HG03064 (cell line): ENCODE results near the gene ATXN7.
A peak's percentile ranks its signal among the peaks of the same experiment; 100 is the strongest.

Experiments used
- ATAC-seq: cut with Tn5 transposase; IDR thresholded peaks from one replicate; pipeline ENCODE4 v1.9.1; 2021; ENCODE audit warnings: low read depth; ENCODE audit not compliant: unreplicated experiment

Gene ATXN7

DNA sequence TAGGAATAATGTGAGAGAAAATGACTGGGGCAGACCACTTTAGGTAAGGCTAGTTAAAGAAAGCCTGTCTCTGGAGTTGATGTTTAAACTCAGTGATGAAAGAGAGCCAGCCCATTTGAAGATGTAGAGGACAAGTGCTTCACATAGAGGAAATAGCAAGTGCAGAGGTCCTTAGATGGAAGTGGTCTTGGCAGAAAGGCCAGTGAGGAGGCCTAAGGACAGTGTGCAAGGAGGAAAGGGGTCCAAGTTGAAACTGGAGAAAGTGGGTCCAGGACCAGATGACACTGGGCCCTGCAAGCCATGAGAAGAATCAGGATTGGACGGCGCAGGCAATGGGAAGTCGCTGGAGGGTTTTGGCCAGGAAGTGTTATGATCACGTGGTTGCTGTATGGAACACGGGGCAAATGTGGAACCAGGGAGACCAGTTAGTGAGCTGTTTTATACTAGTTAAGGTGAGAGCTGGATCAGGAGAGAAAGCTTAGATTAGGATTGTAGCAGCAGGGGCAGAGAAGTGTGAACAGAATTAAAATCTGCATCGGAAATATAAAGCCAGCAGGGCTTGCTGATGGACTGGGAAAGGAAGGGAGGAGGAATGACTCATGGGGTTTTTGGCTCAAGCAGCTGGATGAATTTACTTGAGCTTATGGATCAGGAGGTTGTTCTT lies 96.5 kb downstream of the ATXN7 start:
- ATAC-seq = no peak

DNA sequence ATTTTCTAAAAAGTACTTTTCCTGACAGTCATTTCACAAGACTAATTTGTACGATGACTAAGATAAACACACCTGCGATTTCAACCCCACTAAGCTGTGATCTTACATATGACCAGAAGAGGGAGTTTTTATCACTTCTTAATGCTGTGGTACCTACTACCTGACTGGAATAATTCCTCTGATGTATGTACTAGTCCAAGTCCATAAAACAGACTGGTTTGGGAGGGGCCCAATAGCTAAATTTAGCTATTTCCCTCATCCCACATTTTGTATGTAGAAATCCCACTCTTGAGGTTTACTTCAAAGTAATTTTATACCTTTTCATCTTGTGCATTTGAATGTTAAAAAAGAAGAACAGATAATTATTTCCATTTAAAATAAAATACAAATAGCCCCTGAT lies 98.2 kb downstream of the ATXN7 start:
- ATAC-seq = no peak

DNA sequence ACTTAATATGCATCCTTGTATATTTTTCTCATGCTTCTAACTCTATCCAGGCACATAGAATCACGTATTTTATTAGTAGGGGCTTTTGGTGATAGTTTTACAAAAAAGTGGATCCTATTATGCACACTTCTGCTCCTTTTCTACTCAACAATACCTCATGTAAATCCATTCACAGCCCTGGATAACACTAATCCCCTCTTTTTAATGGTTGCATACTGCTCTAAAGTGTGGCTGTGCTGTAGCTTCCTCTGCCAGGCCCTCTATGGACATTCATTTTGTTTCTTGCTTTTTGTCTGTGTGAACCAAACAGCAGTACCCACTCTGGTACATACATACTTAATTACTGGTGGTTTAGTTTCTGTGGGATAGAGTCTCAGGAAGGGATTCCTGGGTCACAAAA lies 99.8 kb downstream of the ATXN7 start:
- no peak for ATAC-seq

DNA sequence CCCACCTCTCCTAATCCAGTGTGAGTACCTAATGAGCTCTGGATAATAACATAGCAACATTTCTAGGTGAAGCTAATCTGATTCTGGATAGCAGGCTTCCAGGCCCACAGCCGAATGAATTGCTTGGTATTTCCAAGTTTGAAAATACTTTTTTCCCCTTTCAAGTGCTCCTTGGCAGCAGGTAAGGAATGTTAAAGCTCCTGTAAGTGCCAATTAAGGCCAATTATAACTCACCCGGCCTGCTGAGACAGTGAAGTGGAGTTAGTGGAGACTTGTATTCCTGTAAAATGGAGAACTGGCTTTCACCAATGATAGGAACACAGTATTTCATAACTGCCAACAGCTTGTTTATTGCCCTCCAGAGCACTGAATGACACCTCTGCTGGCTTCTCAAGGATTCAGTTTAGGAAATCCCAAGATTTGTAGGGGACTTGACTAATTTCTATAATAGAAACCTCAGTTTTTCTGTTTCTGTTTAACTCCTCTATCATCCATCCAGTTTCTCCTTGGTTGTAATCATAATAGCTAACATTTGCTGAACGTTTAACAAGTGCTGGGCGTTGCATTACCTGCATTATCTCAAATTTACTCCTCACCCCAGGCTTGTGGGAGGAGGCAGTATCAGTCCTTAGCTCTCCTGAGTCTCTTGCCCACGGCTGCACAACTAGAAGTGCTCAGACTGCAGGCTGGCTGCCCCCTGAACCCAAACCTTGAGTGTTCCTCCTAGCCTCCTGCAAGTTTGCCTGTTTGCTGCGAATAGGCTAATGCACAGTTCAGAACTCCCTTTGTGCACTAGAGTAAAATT lies 101.2 kb downstream of the ATXN7 start:
- no peak for ATAC-seq

DNA sequence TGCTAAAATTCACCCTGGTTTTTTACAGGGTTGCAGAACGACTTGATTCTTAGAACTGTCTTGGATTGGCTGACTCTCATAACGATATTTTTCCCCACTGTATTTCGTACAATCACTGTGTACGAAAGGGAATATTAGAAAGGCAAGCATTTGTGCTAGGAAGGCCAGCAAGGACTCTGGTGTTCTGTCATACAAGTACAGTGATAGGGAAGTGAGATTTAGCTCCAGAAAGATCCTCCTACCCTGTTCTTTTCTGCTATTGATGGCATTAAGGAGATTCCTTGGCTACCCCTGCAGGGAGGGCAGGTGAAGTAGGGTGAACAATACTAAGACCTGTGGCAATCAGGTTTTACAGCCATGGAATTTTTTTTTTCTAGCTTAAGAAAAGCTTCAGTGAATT lies 102.3 kb downstream of the ATXN7 start:
- no peak for ATAC-seq

DNA sequence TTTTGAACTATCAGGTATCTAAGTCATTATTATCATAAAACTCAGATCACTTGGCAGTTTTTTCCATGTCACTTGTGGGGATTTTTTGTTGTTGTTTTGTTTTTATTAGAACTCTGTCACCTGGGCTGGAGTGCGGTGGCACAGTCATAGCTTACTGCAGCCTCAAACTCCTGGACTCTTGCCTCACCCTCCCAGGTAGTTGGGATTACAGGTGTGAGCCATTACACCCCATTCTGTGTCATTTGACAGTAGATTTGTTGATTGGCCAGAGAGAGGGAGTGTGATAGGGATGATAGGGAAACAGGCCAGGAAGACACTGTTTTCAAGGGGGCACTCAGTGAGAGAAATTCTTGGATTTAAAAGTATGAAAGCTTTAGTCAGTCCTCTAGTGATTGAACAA lies 103.2 kb downstream of the ATXN7 start:
- no peak for ATAC-seq

DNA sequence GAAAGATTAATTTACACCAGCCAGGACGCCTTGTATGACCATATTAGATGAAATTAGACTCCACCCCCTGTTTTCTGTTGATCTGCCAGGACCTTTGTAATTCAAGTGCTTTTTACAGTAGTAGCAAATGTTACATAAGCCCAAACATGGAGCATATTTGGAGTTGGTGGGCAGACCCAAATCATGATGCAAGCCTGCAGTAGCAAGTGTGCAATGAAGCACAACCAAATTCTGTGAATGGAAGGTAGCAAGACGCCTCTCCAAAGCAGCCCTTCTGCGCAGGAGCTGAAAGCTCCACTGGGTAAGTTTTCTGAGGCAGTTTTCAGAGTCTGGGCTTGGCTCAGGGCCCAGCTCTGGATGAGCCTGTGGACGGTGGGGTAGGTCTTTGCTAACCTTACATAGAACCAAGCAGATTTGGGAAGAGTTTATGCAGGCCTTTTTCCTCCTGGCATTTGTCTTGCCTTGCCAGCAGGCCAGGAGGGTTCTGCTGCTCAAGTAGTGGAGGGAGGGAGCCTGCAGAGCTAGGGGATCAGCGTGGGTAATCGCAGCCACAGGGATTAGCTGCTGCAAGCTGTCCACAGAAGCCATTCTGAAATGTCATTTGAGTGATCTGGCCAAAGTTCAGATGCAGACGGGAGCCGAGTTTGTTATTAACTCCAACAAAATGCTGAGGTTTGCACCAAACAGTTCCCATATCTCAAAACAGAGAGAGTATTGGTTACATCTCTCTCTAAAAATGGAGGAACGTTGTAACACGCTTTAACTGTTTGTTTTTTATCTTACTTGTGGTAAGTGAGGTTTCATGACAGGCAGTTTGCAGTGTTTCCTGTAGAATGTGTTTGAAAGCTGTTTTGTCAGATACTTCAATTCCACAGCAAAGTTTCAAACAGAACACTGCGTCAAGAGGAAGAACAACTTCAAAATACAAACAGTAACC lies 104.3 kb downstream of the ATXN7 start:
- peak; percentile 66 for ATAC-seq

DNA sequence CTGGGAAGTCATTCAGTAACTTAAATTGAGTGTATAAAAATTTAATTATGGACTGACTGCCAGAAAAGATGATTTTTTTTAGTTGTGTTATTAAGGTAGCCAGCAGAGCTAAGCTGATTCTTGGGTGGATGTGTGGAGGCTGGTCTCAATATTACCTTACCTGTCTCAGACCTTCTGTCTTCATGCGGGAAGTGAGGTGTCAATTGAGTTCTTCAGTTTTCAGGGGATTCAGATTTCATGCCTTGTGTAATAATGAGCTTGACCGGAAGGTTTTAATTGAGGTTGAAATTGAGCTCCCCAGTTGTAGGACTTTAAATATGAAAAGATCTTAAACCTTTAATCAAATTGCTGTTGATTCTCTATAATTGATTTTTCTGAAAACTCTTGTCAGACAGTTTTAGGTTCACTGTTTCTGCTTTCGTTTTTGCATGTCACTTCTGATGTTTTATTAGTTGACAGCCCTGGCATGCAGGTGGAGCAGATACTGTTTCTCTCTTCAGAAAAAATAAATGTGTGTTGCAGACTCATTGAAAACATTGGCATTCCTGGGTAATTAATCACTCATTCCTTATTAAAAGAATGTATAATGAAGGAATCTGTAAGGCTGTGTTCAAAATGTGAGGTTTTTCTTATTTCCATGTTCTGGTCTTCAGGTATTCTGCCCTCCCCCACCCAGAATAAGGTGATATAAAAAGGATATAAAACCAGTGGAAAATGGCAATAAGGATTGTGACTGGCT lies 105.1 kb downstream of the ATXN7 start:
- peak; percentile 41 for ATAC-seq

DNA sequence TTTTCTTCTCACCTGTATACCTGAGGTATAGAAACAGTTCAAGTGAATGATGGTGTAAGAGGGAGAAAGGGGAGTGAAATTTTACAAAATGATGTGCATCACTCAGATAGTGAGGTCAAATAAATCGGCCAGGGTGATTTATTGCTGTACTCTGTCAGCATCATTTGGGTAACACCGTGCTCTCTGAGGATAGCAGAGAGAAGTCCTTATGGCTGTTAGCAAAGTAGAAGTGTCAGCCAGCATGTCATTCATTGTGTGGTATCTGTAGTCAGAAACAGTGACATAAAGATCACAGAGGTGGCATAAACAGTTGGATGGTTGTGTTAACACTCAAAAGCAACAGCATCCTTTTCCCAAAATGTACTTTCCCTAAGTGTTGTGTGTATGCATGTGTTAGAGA lies 106.2 kb downstream of the ATXN7 start:
- ATAC-seq = no peak

DNA sequence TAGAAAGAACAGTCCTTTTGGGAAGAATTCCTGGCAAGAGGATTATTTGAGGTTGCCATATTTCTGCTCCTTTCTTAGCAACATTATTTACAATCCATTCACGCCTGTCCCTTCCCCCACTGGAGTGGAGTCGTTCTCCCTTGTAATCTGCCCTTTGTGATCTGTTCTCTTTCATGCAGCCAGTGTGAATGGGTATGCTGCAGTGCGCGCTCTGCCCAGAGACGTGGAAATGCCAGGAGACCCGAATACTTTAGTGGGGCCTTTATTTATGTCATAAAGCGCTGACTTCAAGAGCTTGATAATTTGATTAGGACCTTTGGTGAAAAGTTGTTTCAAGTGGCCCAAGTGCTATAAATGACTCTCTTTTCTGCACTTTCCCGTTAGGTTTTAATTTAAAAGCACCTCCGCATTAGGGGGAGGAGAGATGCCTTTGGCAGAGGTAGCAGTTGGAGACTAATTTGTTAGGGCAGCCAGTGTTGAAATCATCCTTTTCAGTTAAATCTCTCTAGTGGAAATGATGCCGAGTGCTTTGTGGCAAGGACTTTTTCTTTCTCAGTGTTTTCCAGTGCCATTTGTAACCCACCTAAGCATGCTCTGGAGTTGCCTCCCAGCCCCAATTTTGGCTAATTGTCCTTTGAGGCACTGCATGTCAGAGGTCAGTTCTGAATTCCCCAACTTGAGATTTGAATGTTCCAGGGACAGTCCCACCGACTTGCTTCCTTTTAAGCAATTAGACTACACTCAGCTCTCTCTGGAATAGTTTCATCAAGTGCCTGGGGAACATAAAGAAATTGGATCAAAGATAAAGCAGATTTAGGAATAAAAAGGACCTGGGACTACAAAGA lies 107.2 kb downstream of the ATXN7 start:
- ATAC-seq = no peak

DNA sequence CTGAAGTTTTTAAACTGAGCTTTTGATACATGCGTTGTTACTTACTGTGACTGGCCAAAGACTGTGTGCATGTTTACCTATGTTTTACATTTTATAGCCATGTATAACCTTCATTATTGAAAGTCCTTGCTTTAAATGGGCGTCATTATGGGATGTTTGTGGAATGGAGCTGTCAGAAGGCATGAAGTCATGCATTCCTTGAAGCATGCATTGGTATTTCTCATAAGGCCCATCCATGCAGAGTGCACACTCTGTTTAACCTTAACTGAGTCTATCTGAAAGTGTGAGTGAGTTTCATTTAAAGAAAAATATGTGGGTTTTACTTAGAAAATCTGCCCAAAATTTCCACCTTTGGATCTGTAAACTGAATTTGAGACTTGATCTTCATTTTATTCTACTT lies 108.5 kb downstream of the ATXN7 start:
- no peak for ATAC-seq

DNA sequence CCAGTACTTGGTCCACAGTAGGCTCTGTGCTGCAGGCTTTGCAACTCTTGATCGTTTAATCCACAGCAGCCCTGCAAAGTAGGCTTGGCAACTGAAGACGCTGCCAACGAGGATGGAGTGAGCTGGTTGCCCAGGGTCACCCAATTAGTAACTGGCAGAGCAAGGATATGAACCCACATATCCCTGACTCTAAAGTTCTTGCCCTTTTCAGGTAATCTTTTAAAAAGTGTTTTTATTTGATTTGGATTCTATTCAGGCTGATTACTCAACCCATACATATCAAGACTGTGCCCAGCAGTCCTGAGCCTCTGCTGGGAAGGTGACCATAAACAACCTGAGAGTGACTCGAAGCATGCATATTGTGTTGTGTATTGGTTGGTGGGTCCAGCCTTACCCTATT lies 109.3 kb downstream of the ATXN7 start:
- no peak for ATAC-seq

DNA sequence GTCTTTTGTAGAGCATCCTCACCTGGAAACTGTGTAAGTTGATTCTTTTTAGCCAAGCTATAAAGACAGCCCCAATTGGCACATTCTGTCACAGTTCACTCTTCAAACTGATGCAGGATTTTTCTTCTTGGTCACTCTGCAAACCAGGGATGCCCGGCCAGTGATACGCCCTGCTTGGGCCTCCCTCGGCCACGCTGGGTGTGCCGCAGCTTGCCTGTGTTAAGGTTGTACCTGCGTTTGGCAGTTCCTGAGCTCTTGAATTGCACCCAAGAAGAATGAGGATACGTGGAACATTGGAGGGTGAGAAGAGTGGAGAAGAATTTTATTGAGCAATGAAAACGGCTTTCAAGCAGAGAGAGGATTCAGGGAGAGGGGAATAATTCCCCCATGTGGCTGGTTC lies 109.7 kb downstream of the ATXN7 start:
- ATAC-seq = no peak

DNA sequence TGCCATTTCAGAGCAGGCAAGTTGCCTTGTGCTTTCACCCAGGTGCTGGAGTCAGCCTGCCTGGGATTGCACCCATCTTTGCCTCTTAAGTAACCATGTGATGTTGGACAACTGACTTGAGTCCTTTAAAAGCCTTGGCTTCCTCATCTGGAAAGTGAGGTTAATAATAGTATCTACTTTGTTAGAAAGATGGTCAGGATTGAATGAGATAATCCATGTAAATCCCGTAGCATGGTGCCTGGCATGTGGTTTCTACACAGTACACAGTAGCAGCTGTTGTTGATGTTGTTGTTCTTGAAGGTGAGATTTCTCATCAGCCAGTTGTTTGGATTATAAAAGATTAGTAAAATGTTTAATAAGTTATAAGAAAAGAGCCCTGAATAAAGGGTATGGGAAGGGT lies 110.8 kb downstream of the ATXN7 start:
- ATAC-seq = no peak

DNA sequence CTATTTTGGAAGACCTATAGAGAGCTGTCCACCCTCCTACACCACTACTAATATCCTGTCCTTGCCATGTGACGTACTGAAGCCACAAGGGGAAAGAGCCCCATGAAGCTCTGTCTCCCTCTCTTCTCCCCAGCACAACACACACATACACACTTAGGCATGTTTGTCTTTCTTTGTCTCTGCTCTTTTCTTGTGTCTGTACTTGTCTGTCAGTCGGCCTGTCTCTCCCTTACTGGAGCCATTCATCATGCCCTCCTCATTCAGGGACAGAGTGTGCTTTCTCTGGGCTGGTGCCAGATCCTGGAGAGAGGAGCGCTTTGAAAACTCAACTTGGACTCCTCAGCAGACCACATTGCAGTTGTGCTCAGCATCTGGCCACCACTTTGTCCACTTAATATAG lies 112.1 kb downstream of the ATXN7 start:
- no peak for ATAC-seq

DNA sequence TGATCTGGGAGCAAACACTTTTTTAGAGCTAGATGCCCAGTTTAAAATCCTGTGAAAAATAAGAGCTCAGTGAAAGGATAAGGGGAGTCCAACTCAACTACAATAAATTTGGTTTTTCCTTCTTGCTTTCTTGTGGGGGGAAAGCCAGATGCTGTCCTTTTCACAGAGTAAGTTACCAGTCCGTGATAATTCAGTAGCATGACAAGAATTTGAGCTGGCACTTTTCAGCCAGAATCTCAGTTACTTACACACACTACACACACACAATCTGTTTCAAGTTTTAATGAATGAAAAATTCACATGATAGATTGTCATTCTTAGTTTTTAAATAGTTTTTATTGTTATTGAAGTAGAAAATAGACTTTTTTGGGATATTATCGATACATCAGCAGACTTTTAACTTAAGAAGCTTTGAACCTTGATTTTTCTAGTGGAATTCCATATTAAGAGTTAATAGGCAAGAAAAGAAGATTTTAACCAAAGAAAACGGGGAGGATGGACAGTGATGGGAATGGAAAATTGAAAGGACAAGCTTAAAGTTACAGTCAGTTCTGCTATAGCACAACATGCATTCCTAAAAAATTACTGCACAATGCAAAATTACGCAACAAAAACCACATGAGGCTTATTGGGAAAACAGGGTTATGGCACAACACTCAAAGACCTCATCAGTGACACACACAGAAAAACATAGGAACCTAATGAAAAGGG lies 112.6 kb downstream of the ATXN7 start:
- no peak for ATAC-seq

DNA sequence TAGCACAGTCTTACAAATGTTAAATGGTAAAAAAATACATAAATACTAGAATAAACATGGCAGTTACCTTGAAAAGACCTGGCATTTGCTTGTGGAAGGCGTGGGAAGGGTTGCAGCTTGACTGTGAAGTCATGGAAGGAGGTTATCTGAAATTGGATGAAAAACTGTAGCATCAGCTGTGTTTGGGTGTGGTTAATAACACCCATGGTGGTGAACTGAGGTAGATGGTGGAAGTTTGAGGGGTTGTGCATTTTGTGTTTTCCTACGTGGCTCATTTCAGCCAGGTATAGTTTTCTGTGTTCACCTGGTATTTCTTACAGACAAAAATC lies 113.2 kb downstream of the ATXN7 start:
- ATAC-seq = no peak

DNA sequence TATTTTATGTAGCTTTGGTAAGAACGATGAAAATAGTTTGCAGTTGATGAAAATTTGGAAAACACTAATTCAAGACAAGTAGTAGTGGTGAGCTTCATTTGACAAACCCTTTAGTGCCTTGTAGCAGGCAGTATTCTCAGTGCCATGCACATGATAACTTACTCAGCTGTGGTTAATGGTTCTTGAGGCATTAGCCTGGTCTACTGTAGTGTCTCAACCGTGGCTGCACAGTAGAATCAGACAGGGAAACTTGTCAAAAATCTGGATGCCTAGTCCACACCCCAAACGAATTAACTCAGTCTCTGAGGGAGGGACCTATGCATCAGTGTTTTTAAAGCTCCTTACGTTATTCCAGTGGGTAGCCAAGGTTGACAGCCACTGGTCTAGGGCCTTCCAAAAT lies 114.2 kb downstream of the ATXN7 start:
- ATAC-seq = no peak
